Kidney epithelial cell (primary cell): ENCODE results near the gene SIDT2. TPM values are rescaled to one million over a fixed set of nuclear protein-coding genes. Genes with fewer than 3 reads are reported as not detected.

Experiments used
- DNase-seq: peaks from one replicate; pipeline ENCODE4 v3.0.0-alpha.2; 2010; ENCODE audit warnings: low read depth
- H3K27me3 ChIP-seq: 2 replicates; pipeline ENCODE4 v1.6.0; 2011; ENCODE audit warnings: low read length; ENCODE audit not compliant: control insufficient read depth, insufficient read depth
- H3K36me3 ChIP-seq: 2 replicates; pipeline ENCODE4 v1.5.1; 2011; ENCODE audit warnings: low read length; ENCODE audit not compliant: control insufficient read depth, insufficient read depth
- H3K4me3 ChIP-seq: 2 replicates; pipeline ENCODE4 v1.5.1; 2011; ENCODE audit warnings: low read depth, mild to moderate bottlenecking, control low read depth, low read length
- CTCF ChIP-seq: IDR thresholded peaks from 2 replicates; pipeline ENCODE4 v1.5.1; 2011; ENCODE audit warnings: mild to moderate bottlenecking, moderate library complexity, low read length, control low read depth, inconsistent platforms; ENCODE audit not compliant: insufficient read depth, poor library complexity, severe bottlenecking
- total RNA-seq: library from RNA; depleted of rRNA; stranded (reverse); fragments of >200 nt; gene quantifications from 2 replicates; pipeline ENCODE4 v1.2.3, GENCODE V29; 2015

SIDT2 gene
- total RNA-seq, 1 donor from 2014 or later = 14.6 TPM

GRCh38 chr11:117154468-117154867 lies 24.1 kb upstream of the SIDT2 start:
- no peak for DNase-seq
- Histone ChIP-seq H3K36me3 (peaks cover 2% of the 10 kb centered on the region), H3K4me3 (no peak overlapping the region), H3K27me3 (no peaks in the 10 kb centered on the region)
- TF ChIP-seq CTCF = no peak

GRCh38 chr11:117157507-117157906 lies 21.0 kb upstream of the SIDT2 start:
- Histone ChIP-seq H3K27me3 (no peaks in the 10 kb centered on the region), H3K4me3 (no peak overlapping the region), H3K36me3 (peaks cover 4% of the 10 kb centered on the region)
- TF ChIP-seq CTCF = no peak
- no peak for DNase-seq

- no peak for DNase-seq
- no peak for TF ChIP-seq CTCF
- no peak overlapping the region for H3K4me3 ChIP-seq
- H3K27me3 ChIP-seq = no peaks in the 10 kb centered on the region
- H3K36me3 ChIP-seq = peaks cover 1% of the 10 kb centered on the region
Measured at GRCh38 chr11:117159892-117160291, 18.7 kb upstream of the SIDT2 start.

- Histone ChIP-seq H3K4me3 (no peak overlapping the region), H3K27me3 (no peaks in the 10 kb centered on the region), H3K36me3 (peaks cover 1% of the 10 kb centered on the region)
- no peak for TF ChIP-seq CTCF
- DNase-seq = no peak
Measured at GRCh38 chr11:117160826-117161225, 17.7 kb upstream of the SIDT2 start.

GRCh38 chr11:117166491-117166890 lies 12.1 kb upstream of the SIDT2 start:
- Histone ChIP-seq H3K27me3 (no peaks in the 10 kb centered on the region), H3K4me3 (no peak overlapping the region), H3K36me3 (peaks cover 1% of the 10 kb centered on the region)
- no peak for DNase-seq
- TF ChIP-seq CTCF = no peak

GRCh38 chr11:117169736-117170135 lies 8.8 kb upstream of the SIDT2 start:
- H3K36me3 ChIP-seq = no peaks in the 10 kb centered on the region
- no peak overlapping the region for H3K4me3 ChIP-seq
- DNase-seq = no peak
- no peaks in the 10 kb centered on the region for H3K27me3 ChIP-seq
- TF ChIP-seq CTCF = no peak
